Skin epidermis (tissue), 12 donors: ENCODE data around the gene ZNF765.
"Not testable (repeated sequence)": the region's sequence is repeated elsewhere in the genome, so short reads cannot be mapped to it uniquely, and the experiment has no call there.

Experiments used
- H3K27ac ChIP-seq, 21 experiments: fragments of 200-600 bp; sonication (generic) in 11 of 21; one replicate each; pipeline ENCODE4 v1.5.0; 2020; ENCODE audit warnings: mild to moderate bottlenecking in 3 of 21, inconsistent platforms in 2 of 21, moderate library complexity in 2 of 21
- H3K4me3 ChIP-seq, 7 experiments: fragments of 200-600 bp; sonication (generic) in 2 of 7; one replicate each; pipeline ENCODE4 v1.5.0; 2020; ENCODE audit warnings: inconsistent platforms in 2 of 7, mild to moderate bottlenecking in 2 of 7, moderate library complexity in 1 of 7

Gene ZNF765

GRCh38 chr19:53471916-53472315 is 77.0 kb downstream of the ZNF765 start:
- Histone ChIP-seq H3K4me3 (no peak overlapping the region), H3K27ac (no peak overlapping the region)

DNA sequence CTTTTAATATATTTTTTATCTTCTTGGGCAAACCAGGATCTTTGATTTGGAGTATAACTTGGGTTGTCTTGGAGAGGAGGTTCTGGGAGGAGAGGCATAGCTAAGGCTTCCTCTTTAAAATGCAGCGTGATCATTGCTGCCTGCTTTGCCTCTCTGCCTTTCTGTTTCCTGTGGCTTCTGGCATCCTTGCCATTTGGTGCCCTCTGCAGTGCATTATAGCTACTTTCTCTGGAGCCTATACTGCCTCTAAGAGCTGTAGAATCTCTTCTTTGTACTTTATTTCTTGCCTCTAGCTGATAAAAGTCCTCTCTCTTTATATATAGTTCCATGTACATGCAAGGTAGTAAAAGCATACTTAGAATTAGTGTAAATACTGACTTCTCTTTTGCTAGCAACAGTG is 79.9 kb downstream of the ZNF765 start:
- not testable (repeated sequence) for H3K4me3 ChIP-seq, H3K27ac ChIP-seq

DNA sequence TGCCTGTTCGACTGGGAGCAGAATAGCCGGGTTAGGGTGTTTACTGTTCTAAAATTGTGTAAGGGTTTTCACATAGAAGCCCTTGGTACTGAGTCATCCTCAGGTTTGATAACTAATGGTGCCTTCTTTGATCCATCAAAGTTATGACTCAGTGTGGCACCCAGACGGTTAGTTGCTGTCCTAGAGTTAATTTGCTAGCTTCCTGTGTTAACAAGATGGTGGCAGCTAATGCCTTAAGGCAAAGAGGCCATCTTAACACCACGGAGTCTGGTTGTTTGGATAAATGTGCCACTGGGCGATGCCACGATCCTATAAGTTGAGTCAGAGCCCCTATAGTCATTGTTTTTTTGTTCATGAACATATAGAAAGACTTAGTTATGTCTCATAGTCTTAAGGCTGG is 80.5 kb downstream of the ZNF765 start:
- H3K27ac ChIP-seq, H3K4me3 ChIP-seq: not testable (repeated sequence)
